Fibroblast of the aortic adventitia (primary cell): Measurements from ENCODE around the gene NKX2-8. TPM values are rescaled to one million over a fixed set of nuclear protein-coding genes. Genes with fewer than 3 reads are reported as not detected.

Experiments
- DNase-seq: peaks from one replicate; pipeline ENCODE4 v3.0.0-alpha.2; 2010; ENCODE audit warnings: low read depth
- H3K4me3 ChIP-seq: 2 replicates; pipeline ENCODE4 v1.5.1; 2011; ENCODE audit warnings: low read depth, mild to moderate bottlenecking, control low read depth, low read length, moderate library complexity
- total RNA-seq: library from RNA; depleted of rRNA; stranded (reverse); fragments of >200 nt; gene quantifications from 2 replicates; pipeline ENCODE4 v1.2.3, GENCODE V29; 2012; ENCODE audit warnings: low replicate concordance
- TF ChIP-seq, protein P1 (sequence below): IDR thresholded peaks from 2 replicates; pipeline ENCODE4 v1.5.1; 2011; ENCODE audit warnings: mild to moderate bottlenecking, low read length, control low read depth, inconsistent platforms; ENCODE audit not compliant: insufficient read depth

NKX2-8 gene
- total RNA-seq, 1 donor: not detected

DNA sequence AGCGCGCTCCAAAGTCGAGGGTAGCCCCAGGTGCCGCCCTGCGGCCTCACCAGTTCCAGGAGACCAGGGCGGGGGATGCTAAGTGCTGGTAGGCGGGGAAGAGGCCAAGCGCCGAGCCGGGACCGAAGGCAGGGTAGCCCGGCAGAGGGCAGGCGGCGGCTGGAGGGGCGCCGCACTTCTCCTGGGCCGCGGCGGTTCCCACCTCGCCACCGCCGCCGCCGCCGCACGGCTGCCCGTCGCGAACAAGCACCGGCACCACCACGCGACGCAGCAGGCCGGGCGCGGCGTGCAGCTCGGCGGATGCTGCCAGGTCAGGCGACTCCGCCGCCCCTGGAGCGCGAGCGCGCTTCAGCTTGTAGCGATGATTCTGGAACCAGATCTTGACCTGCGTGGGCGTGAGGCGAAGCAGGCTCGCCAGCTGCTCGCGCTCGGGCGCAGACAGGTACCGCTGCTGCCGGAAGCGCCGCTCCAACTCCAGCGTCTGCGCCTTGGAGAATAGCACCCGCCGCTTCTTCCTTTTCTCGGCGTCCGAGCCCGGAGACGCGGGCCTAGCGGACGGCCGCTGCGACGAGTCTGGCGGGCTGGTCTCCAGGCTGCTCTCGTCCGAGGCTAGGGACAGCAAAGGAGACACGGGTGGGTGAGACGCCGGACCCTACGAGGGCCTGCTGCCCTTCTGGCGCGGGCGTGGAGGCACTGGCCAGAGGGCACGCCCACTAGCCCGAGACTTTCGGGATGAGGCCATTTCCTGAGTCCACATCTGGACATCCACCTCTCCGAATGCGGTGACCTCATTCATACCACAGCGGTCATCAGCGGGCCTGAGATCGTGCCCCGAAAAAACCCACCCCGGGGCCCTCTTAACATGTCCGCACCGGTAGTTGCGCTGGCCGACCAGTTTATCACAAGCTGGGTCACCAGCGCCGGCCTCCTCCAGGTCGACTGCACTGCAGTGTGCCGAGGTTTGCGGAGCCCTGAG is 1.3 kb downstream of the NKX2-8 start:
- peak; percentile 16 for DNase-seq
- TF ChIP-seq, protein P1, sequence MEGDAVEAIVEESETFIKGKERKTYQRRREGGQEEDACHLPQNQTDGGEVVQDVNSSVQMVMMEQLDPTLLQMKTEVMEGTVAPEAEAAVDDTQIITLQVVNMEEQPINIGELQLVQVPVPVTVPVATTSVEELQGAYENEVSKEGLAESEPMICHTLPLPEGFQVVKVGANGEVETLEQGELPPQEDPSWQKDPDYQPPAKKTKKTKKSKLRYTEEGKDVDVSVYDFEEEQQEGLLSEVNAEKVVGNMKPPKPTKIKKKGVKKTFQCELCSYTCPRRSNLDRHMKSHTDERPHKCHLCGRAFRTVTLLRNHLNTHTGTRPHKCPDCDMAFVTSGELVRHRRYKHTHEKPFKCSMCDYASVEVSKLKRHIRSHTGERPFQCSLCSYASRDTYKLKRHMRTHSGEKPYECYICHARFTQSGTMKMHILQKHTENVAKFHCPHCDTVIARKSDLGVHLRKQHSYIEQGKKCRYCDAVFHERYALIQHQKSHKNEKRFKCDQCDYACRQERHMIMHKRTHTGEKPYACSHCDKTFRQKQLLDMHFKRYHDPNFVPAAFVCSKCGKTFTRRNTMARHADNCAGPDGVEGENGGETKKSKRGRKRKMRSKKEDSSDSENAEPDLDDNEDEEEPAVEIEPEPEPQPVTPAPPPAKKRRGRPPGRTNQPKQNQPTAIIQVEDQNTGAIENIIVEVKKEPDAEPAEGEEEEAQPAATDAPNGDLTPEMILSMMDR: no peak
- H3K4me3 ChIP-seq: peak overlapping the region; percentile 54

DNA sequence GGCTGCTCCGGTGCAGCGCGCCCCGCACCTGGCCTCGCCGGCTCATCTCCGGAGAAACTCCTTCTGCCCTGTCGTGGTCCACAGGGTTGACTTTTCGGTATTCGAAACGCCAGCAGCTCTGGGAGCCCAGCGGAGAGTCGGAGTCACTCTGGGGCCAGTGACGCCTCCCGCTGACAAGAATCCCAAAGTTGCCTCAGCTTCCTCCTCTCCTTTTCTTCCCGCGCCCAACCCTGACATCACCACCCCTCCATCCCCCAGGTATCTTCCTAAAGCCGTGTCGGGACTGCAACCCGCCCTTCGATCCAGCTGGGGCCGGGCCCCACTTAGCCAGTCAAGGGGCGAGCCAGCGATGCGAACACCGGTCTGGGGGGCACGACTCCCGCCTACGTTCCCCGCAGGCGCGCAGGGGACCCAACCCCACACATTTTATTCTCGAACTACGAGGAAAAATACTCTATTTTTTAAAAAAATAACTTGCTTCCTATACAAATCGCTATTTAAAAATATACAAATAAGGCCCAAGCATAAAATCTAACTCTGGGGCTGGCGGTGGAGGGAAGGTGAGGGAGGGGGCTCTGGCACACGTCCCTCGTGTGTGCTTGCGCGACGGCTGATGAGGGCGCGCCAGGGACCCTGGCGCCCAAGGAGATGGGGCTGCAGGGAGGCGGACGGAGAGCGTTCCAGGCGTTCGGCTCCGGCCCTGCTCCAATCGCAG is 2.1 kb downstream of the NKX2-8 start:
- H3K4me3 ChIP-seq: no peak overlapping the region
- no peak for DNase-seq
- TF ChIP-seq, protein P1: no peak

DNA sequence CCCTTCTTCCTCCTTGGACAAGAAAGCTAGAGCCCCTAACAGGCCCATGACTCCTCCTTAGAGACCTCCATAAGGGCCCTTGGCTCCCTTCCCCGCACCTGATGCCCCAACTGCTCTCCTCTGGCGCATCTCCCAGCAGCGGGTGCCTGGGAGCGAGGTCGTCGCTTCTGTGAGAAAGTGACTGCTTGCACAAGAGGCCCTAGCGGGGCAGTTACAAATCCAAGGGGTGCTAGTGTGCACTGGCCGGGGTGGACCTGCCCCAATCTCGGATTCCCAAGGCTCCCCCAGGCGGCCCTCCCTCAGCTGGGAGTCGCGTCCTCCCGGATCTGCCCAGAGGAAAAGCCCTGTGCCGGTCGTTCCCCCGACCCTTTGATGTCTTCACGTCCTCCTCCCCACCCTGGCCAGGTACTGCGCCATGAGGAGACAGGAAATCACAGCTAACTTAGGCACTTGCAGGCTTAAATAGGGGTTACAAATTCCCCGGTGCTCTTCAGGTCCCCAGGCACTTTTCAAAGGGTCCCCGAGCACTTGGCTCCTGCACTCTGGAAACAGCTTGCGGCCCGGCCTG is 2.8 kb downstream of the NKX2-8 start:
- no peak overlapping the region for H3K4me3 ChIP-seq
- DNase-seq: no peak
- TF ChIP-seq, protein P1: no peak

DNA sequence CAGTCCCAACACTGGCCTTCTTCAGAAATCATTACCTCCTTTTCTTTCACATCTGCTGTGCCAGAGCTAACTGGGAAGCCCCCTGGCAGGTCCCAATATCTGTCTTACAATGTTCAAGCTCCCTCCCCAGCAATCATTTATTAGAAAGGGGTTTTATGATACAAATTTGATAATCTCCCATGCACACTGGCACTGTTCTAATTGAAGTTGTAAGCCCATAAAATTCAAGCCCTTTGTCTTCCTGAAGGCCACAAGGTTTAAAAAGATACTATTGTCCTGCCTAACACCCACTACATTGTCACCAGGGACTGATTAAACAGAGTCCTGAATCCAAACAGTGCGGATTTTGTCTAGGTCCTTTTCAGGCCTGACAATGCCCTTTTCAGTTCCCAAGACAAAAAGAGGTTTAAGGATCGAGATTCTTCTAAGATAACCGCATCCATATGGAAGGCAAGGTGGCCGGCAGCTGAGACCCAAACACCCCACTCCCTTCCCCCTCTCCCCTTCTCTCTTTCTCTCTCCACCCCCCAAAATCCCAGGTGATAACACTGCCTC is 3.3 kb downstream of the NKX2-8 start:
- DNase-seq: no peak
- H3K4me3 ChIP-seq: no peak overlapping the region
- TF ChIP-seq, protein P1: no peak

DNA sequence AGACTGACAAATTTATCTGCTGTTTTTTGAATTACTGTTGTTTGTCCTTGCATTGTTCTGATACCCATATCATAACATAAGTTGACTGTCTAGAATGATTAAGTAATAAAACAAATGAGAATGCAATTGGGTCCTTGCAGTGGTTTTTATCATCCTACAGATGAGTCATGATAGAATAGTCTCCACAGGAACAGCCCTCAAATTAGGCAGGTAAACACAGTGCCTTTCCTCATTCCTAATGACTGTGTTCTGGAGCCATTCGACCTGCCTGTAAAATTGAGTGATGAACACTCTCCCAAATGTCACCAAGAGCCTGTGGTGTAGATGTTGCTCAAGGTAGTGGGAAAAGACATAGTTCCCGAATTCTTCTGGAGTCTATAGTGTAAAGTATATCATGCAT is 12.3 kb downstream of the NKX2-8 start:
- no peak for DNase-seq
- TF ChIP-seq, protein P1: no peak
- H3K4me3 ChIP-seq: no peak overlapping the region

DNA sequence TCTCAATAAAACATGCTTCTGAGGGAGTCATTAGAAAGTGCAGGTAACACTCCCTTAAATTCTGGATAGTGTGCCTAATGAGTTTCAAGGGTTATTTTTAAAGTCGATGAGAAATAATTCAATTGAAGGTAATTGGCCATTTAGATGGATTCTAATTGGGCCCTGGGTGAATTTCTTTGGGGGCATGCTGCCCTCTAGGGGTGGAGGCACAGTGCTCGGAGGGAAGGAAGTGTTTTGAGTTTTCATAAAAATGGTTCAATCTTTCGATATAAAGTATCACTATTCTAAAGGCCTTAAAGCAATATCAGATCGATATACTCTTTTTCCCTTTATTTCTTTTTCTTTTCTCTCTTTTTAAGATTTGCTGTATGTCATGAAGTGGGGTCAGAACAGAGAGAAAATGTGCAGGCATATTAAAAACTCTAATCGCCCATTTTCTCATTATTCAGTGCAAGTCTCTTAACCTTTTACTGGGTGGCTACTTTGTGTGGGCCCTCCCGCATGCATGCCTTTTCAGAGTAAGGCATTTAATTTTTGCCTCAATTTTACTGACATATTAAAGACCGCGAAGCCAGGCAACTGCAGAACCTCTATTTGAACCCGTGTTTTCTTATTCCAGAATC is 25.5 kb downstream of the NKX2-8 start:
- peak; percentile 13 for DNase-seq
- TF ChIP-seq, protein P1: peak; percentile 87
- no peak overlapping the region for H3K4me3 ChIP-seq
